ENCODE results near the gene AKR1C4.
"Not testable (repeated sequence)": the region's sequence is repeated elsewhere in the genome, so short reads cannot be mapped to it uniquely, and the experiment has no call there.

Gene AKR1C4

GRCh38 chr10:5233324-5233723, 36.7 kb downstream of the AKR1C4 start:
- Mint-ChIP-seq H3K4me1 (no peaks in the 10 kb centered on the region), H3K9me3 (peaks cover 13% of the 10 kb centered on the region), H3K4me3 (no peak overlapping the region), H3K27ac (no peak overlapping the region), H3K36me3 (no peaks in the 10 kb centered on the region)
- ATAC-seq: no peak
- DNase-seq (ENCODE audit: low spot score in 2 of 2): no peak

GRCh38 chr10:5234106-5234860, 37.6 kb downstream of the AKR1C4 start:
- ATAC-seq (no peak), DNase-seq (ENCODE audit: low spot score in 2 of 2) (no peak)
- Mint-ChIP-seq H3K4me3 (no peak overlapping the region), H3K27ac (no peak overlapping the region), H3K4me1 (no peaks in the 10 kb centered on the region), H3K36me3 (no peaks in the 10 kb centered on the region), H3K9me3 (peaks cover 13% of the 10 kb centered on the region)

GRCh38 chr10:5237541-5237940, 40.9 kb downstream of the AKR1C4 start:
- H3K4me1 Mint-ChIP-seq; DNase-seq (ENCODE audit: low spot score in 2 of 2); ATAC-seq; H3K27ac Mint-ChIP-seq; H3K36me3 Mint-ChIP-seq; H3K4me3 Mint-ChIP-seq: not testable (repeated sequence)
- H3K9me3 Mint-ChIP-seq: peaks cover 13% of the 10 kb centered on the region

- no peak overlapping the region for H3K27ac Mint-ChIP-seq
Observed at GRCh38 chr10:5242585-5242984, 45.9 kb downstream of the AKR1C4 start.

GRCh38 chr10:5243521-5243987, 46.9 kb downstream of the AKR1C4 start:
- Mint-ChIP-seq H3K27ac (no peak overlapping the region), H3K4me3 (no peak overlapping the region), H3K36me3 (no peaks in the 10 kb centered on the region), H3K9me3 (no peaks in the 10 kb centered on the region), H3K4me1 (no peaks in the 10 kb centered on the region)
- DNase-seq (ENCODE audit: low spot score in 2 of 2) (no peak), ATAC-seq (no peak)

More at GRCh38 chr10:5242585-5242984, 45.9 kb downstream of the AKR1C4 start:
- Mint-ChIP-seq H3K4me3 (no peak overlapping the region), H3K36me3 (no peaks in the 10 kb centered on the region), H3K9me3 (peaks cover 4% of the 10 kb centered on the region), H3K4me1 (no peaks in the 10 kb centered on the region)
- DNase-seq (ENCODE audit: low spot score in 2 of 2) (no peak), ATAC-seq (no peak)

- no peaks in the 10 kb centered on the region for H3K4me1 Mint-ChIP-seq
- no peak for ATAC-seq
- no peaks in the 10 kb centered on the region for H3K36me3 Mint-ChIP-seq
- DNase-seq (ENCODE audit: low spot score in 2 of 2): no peak
- no peaks in the 10 kb centered on the region for H3K9me3 Mint-ChIP-seq
- H3K4me3 Mint-ChIP-seq: no peak overlapping the region
- no peak overlapping the region for H3K27ac Mint-ChIP-seq
Observed at GRCh38 chr10:5252177-5253037, 55.8 kb downstream of the AKR1C4 start.

GRCh38 chr10:5254488-5254887, 57.9 kb downstream of the AKR1C4 start:
- Mint-ChIP-seq H3K4me3 (no peak overlapping the region), H3K36me3 (no peaks in the 10 kb centered on the region), H3K4me1 (no peaks in the 10 kb centered on the region), H3K27ac (no peak overlapping the region), H3K9me3 (no peaks in the 10 kb centered on the region)
- no peak for ATAC-seq
- DNase-seq (ENCODE audit: low spot score in 2 of 2): no peak

GRCh38 chr10:5257768-5258167, 61.1 kb downstream of the AKR1C4 start:
- not testable (repeated sequence) for H3K36me3 Mint-ChIP-seq, ATAC-seq

GRCh38 chr10:5259132-5259951, 62.7 kb downstream of the AKR1C4 start:
- no peak for DNase-seq (ENCODE audit: low spot score in 2 of 2)
- Mint-ChIP-seq H3K9me3 (no peaks in the 10 kb centered on the region), H3K27ac (no peak overlapping the region), H3K4me3 (no peak overlapping the region), H3K4me1 (no peaks in the 10 kb centered on the region), H3K36me3 (no peaks in the 10 kb centered on the region)
- no peak for ATAC-seq

More at GRCh38 chr10:5257768-5258167, 61.1 kb downstream of the AKR1C4 start:
- not testable (repeated sequence) for H3K4me3 Mint-ChIP-seq; DNase-seq (ENCODE audit: low spot score in 2 of 2); H3K4me1 Mint-ChIP-seq; H3K27ac Mint-ChIP-seq; H3K9me3 Mint-ChIP-seq

- Mint-ChIP-seq H3K27ac (no peak overlapping the region), H3K4me3 (no peak overlapping the region), H3K36me3 (no peaks in the 10 kb centered on the region), H3K4me1 (no peaks in the 10 kb centered on the region), H3K9me3 (no peaks in the 10 kb centered on the region)
- DNase-seq (ENCODE audit: low spot score in 2 of 2) (no peak), ATAC-seq (no peak)
Observed at GRCh38 chr10:5259952-5260578, 63.4 kb downstream of the AKR1C4 start.

GRCh38 chr10:5260828-5261227, 64.2 kb downstream of the AKR1C4 start:
- H3K27ac Mint-ChIP-seq: no peak overlapping the region
- H3K9me3 Mint-ChIP-seq: no peaks in the 10 kb centered on the region
- ATAC-seq: no peak
- no peak for DNase-seq (ENCODE audit: low spot score in 2 of 2)
- no peaks in the 10 kb centered on the region for H3K36me3 Mint-ChIP-seq
- H3K4me3 Mint-ChIP-seq: no peak overlapping the region
- H3K4me1 Mint-ChIP-seq: no peaks in the 10 kb centered on the region

- Mint-ChIP-seq H3K27ac (no peak overlapping the region), H3K9me3 (peaks cover 6% of the 10 kb centered on the region), H3K36me3 (no peaks in the 10 kb centered on the region), H3K4me3 (no peak overlapping the region), H3K4me1 (no peaks in the 10 kb centered on the region)
- ATAC-seq (no peak), DNase-seq (ENCODE audit: low spot score in 2 of 2) (no peak)
Observed at GRCh38 chr10:5265139-5265538, 68.5 kb downstream of the AKR1C4 start.

- Mint-ChIP-seq H3K4me1 (no peaks in the 10 kb centered on the region), H3K36me3 (no peaks in the 10 kb centered on the region), H3K27ac (no peak overlapping the region), H3K9me3 (peaks cover 6% of the 10 kb centered on the region), H3K4me3 (no peak overlapping the region)
- no peak for DNase-seq (ENCODE audit: low spot score in 2 of 2)
- ATAC-seq: no peak
Observed at GRCh38 chr10:5266351-5266750, 69.7 kb downstream of the AKR1C4 start.

GRCh38 chr10:5266804-5267203, 70.2 kb downstream of the AKR1C4 start:
- no peak overlapping the region for H3K4me3 Mint-ChIP-seq
- H3K27ac Mint-ChIP-seq: no peak overlapping the region
- no peaks in the 10 kb centered on the region for H3K36me3 Mint-ChIP-seq
- DNase-seq (ENCODE audit: low spot score in 2 of 2): no peak
- H3K4me1 Mint-ChIP-seq: no peaks in the 10 kb centered on the region
- ATAC-seq: no peak
- peaks cover 6% of the 10 kb centered on the region for H3K9me3 Mint-ChIP-seq

GRCh38 chr10:5268234-5268633, 71.6 kb downstream of the AKR1C4 start:
- no peak overlapping the region for H3K4me3 Mint-ChIP-seq
- no peaks in the 10 kb centered on the region for H3K36me3 Mint-ChIP-seq
- peaks cover 6% of the 10 kb centered on the region for H3K9me3 Mint-ChIP-seq
- ATAC-seq (no peak), DNase-seq (ENCODE audit: low spot score in 2 of 2) (no peak)
- H3K27ac Mint-ChIP-seq: no peak overlapping the region
- H3K4me1 Mint-ChIP-seq: no peaks in the 10 kb centered on the region

Measured in stimulated activated effector memory CD8-positive, alpha-beta T cell treated with anti-CD3 and anti-CD28 coated beads, Interleukin-12 subunit alpha, Interleukin-12 subunit beta, amount 100 ng/mL, for 72 hours (primary cell).